G401 (cell line): ENCODE data around the gene ECM1. TPM values are rescaled to one million over a fixed set of nuclear protein-coding genes. Genes with fewer than 3 reads are reported as not detected.
A peak's percentile ranks its signal among the peaks of the same experiment; 100 is the strongest.

Experiments
- DNase-seq: peaks from one replicate; pipeline ENCODE4 v3.0.0-alpha.2; 2015; ENCODE audit warnings: low spot score
- in situ Hi-C: cut with HindIII; loops from 2 replicates; pipeline ENCODE4 v1.10.0; 2016; ENCODE audit warnings: low sequenced_read_pairs, mixed read lengths
- total RNA-seq: library from RNA; depleted of rRNA; stranded (reverse); fragments of >200 nt; shearing (Covaris generic); gene quantifications from 2 replicates; pipeline ENCODE4 v1.2.3, GENCODE V29; 2014

ECM1 gene
- total RNA-seq, 1 experiment from 2014 or later = 60.0 TPM

DNA sequence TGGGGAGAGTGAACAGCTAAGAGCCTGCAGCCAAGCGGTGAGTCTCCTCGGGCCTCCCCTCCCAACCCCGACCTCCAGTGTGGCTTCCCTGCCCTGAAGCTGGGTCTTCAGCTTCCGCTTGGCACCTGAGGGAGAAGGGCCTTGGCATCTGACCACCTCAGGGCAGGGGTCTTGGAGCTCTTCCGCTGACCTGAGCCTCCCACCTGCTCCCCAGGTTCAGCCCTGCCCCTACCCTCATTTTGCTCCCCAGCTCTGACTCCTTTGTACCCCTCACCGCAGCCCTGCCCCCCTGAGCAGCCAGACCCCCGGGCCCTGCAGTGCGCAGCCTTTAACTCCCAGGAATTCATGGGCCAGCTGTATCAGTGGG is 46.2 kb downstream of the ECM1 start:
- no peak for DNase-seq
- in situ Hi-C loops = no loop called here

DNA sequence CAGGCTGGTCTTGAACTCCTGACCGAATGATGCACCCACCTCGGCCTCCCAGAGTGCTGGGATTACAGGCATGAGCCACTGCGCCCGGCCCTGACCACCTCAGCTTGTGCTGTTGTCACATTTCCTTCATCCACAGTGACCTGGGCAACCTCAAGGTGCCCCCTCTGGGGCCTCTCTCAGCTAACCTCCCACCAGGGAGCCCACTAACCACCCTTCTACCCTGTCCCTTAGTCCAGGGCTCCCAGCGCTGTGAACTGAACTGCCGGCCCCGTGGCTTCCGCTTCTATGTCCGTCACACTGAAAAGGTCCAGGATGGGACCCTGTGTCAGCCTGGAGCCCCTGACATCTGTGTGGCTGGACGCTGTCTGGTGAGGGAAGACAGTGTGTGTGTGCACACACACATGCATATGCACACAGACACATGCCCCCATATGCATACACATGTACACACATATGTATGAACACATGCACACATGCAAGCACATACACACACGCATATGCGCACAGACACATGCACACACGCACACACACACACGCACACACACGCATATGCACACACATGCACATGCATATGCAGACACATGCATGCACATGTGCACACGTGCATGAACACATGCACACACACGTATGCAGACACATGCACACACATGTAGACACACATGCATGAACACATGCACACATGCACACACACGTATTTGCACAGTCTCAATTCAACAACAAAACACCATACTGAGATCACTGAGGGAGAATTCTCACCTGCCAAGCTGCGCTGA is 47.5 kb downstream of the ECM1 start:
- DNase-seq = no peak
- in situ Hi-C loops = no loop called here

DNA sequence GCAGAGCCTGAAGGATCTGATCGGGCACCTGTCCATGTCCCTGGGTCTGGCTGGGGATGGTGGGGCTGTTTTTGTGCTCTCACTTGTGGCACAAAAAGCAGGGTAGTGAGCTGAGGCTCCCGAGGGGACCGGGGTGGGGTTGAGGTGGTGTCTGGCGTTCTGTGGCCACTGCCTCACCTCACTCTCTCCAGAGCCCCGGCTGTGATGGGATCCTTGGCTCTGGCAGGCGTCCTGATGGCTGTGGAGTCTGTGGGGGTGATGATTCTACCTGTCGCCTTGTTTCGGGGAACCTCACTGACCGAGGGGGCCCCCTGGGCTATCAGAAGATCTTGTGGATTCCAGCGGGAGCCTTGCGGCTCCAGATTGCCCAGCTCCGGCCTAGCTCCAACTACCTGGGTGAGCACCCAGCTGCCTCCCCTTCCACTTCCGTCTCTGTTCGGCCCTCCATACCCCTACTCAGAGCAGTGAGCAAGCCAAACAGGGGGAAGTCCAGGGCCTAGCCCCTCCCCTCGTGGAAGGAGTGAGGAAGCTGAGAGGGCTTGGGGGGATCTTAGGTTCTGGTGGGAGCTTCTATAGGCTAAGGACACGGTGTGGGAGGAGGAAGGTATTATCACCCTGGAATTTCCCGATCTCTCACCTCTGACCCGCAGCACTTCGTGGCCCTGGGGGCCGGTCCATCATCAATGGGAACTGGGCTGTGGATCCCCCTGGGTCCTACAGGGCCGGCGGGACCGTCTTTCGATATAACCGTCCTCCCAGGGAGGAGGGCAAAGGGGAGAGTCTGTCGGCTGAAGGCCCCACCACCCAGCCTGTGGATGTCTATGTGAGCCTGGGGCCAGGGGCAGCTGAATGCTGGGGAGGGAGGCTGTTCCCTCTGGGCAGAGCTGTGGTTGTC is 48.3 kb downstream of the ECM1 start:
- in situ Hi-C loops = no loop called here
- no peak for DNase-seq

DNA sequence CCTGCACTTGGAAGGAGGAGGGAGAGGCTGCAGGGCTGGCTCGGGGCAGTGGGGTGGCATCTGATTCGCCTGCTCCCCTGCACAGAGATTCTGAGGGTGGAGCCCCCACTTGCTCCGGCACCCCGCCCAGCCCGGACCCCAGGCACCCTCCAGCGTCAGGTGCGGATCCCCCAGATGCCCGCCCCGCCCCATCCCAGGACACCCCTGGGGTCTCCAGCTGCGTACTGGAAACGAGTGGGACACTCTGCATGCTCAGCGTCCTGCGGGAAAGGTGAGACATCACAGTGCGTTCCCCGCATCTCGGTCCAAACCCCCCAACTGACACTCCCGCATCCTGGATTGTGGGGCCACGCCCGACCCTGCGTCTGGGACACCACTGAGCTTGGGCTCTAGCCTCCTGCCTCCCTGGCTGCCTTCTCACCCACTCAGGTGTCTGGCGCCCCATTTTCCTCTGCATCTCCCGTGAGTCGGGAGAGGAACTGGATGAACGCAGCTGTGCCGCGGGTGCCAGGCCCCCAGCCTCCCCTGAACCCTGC is 49.2 kb downstream of the ECM1 start:
- in situ Hi-C loops = no loop called here
- no peak for DNase-seq

DNA sequence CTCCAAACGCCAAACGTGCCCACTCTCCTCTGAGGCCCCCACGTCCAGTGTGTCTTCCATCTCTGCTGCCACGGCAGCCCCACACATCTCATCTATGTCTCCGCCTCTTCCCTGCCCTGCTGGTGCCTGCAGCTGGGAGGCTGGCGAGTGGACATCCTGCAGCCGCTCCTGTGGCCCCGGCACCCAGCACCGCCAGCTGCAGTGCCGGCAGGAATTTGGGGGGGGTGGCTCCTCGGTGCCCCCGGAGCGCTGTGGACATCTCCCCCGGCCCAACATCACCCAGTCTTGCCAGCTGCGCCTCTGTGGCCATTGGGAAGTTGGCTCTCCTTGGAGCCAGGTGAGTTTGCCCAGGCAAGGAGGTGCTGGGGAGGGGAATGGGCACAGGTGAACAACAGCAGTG is 49.9 kb downstream of the ECM1 start:
- in situ Hi-C loops = no loop called here
- no peak for DNase-seq

DNA sequence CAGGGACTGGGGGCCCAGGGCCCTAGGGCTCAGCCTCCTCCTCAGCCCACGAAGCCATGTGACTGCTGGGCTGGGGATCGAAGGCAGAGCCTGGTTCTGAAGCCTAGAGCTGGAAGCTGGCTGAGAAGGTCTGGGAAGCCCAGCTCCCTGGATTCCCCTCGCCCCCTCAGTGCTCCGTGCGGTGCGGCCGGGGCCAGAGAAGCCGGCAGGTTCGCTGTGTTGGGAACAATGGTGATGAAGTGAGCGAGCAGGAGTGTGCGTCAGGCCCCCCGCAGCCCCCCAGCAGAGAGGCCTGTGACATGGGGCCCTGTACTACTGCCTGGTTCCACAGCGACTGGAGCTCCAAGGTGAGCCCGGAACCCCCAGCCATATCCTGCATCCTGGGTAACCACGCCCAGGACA is 50.4 kb downstream of the ECM1 start:
- DNase-seq = no peak
- in situ Hi-C loops = no loop called here

DNA sequence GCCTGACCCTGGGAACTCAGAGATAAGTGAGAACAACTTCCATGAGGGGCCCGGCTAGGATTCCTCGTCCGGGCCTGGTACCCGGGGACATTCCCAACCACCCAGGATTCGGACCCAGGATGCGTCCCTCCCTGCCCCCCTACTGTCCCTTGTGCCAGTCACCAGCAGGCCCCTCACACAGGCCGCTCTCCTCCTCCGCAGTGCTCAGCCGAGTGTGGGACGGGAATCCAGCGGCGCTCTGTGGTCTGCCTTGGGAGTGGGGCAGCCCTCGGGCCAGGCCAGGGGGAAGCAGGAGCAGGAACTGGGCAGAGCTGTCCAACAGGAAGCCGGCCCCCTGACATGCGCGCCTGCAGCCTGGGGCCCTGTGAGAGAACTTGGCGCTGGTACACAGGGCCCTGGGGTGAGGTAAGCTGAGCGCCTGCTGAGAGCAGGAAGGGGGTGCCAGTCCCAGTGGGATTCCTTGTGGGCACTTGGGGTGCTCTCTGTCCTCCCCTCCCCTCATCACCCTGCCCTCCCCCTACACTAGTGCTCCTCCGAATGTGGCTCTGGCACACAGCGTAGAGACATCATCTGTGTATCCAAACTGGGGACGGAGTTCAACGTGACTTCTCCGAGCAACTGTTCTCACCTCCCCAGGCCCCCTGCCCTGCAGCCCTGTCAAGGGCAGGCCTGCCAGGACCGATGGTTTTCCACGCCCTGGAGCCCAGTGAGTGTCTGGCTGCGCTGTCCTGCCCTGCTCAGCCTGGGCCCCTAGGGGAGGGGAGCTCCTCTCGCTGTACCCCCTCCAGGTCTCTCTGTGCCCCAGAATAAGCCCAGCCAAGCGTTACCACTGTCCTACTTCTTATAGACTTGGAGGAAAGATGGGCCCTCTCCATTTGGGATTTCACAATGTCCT is 51.1 kb downstream of the ECM1 start:
- in situ Hi-C loops = no loop called here
- no peak for DNase-seq

DNA sequence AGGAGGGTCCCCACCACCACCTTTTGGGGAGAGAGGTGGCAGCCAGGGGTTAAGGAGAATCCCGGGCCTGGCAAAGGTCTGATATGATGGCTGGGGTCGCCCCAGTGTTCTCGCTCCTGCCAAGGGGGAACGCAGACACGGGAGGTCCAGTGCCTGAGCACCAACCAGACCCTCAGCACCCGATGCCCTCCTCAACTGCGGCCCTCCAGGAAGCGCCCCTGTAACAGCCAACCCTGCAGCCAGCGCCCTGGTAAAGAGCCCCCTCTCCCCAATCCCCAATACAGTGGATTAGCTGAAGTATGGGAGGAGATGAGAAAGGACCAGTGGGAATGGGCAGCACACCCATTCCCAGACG is 51.7 kb downstream of the ECM1 start:
- in situ Hi-C loops = no loop called here
- DNase-seq = no peak

DNA sequence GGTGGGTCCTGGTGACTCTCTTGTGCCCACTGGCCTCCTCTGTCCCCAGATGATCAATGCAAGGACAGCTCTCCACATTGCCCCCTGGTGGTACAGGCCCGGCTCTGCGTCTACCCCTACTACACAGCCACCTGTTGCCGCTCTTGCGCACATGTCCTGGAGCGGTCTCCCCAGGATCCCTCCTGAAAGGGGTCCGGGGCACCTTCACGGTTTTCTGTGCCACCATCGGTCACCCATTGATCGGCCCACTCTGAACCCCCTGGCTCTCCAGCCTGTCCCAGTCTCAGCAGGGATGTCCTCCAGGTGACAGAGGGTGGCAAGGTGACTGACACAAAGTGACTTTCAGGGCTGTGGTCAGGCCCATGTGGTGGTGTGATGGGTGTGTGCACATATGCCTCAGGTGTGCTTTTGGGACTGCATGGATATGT is 52.1 kb downstream of the ECM1 start:
- DNase-seq = peak; percentile 57
- in situ Hi-C loops = no loop called here

DNA sequence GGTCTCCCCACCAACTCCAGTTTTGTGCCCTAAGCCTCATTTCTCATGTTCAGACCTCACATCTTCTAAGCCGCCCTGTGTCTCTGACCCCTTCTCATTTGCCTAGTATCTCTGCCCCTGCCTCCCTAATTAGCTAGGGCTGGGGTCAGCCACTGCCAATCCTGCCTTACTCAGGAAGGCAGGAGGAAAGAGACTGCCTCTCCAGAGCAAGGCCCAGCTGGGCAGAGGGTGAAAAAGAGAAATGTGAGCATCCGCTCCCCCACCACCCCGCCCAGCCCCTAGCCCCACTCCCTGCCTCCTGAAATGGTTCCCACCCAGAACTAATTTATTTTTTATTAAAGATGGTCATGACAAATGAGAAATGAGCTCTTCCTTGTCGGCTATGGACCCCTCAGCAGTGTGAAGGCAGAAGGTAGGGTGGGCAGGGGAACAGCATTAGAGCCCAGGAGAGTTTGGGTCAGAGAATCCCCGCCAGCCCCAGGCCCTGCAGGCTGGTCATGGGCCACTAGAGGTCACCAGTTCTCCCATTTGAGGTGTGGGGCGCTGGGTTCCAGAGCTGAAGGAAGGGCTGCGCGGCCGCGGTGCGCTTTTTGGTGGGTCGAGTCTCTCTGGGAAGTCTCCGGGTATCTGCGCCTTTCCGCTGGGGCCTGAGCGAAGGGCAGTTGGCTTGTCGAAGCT is 52.8 kb downstream of the ECM1 start:
- no peak for DNase-seq
- in situ Hi-C loops = no loop called here

DNA sequence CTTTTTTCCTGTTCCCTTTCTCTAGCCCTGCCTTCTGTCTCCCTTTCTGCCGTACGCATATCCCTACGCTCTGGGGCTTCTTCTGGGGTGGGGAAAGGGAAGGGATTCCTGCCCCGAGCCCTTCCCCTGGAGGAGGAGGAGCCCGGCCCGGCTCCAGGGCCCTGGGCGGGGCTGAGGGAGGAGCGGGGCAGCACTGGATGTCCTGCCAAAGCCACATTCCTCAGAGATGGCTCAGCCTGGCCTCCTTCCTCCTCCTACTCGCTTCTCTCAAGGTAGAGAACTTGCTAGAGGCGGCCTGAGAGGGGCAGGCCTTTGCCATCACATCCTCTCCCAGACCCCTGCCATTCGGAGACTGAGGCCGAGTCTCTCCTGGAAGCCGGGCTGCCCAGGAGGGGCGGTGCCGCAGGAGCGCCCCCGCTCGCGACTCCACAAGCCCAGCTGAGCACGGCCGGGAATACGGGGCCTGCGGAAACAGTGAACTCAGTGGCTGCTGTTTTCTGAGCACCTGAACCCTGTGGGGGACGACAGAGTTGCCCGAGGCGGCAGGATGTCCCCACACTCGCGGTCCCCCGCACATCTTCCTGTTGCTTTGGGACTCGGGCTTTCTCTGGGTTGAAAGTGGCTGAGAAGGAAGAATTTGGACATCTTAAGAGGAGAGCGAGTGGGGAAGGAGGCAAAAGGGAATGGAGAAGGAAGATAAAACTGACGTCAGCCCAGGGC is 53.5 kb downstream of the ECM1 start:
- peak; percentile 97 for DNase-seq
- in situ Hi-C loops = no loop called here

DNA sequence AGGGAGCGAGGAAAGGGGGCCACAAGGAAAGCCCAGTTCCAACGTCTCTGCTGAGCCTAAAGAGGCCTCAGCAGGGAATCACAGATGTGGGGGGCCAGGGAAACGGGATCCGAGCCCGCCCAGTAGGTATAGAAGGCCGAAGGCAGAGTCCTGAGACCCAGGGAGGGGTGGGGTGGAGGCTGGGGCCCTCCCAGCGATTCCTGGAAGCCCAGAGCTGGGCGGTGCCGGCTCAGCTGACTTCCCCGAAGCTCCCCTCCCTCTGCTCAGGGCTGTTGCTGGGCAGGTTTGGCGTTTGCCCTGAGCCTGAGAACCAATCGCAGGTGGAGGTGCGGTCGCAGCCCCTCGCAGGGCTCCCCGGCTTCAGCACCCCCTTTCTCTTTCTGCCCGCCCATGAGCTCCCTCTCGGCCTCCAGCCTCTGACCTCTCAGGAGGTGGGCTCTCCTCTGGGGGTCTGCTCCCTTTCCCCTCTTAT is 54.1 kb downstream of the ECM1 start:
- DNase-seq = peak; percentile 93
- in situ Hi-C loops = no loop called here

DNA sequence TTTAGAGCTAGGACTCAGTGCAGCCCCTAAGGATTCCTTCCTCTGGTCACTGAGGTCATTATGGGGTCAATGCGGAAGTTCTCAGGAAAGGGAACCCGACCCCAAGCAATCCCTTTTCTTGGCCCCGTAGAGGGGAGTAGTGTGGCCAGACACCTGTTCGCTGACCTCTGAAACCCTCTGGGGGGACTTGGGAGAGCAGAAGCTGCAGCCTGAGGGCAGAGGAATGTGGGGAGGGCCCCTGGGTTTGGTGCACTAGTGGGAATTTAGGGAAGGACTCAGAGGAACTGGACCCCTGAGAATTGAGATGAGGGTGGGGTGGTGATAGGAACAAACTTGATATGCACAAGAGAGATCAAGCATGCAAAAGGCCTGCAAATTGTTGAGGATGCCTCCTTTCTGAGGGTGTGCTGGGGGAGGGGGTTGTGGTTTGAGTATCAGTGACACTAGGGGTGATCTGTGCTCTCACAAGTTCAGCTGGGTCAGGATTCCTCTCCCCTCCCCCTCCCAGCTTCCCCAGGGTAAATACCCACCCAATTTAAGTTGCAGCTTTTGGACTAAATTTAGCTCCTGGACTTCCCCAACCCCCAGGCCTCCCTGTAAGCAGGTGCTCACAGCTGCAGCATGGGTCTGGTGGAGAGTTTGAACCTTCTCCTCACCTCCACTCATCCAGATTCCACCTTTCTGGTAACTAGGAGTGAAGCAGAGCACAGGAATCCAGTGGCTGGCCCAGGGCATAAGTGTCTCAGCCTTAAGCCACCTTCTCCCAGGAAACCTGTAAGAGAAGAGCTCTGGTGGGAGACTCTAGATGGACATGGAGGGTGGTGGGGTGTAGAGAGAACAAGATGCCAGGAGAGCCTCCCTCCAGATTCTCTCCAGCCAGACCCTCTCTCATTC is 54.8 kb downstream of the ECM1 start:
- no peak for DNase-seq
- in situ Hi-C loops = no loop called here
